ENCODE results near the gene RGS19. TPM values are rescaled to one million over a fixed set of nuclear protein-coding genes. Genes with fewer than 3 reads are reported as not detected.
A peak's percentile ranks its signal among the peaks of the same experiment; 100 is the strongest.

The RGS19 gene
- total and polyA plus RNA-seq, 3 donors from 2014 or later = 4.4 to 10.4 (median 7.3) TPM

- Histone ChIP-seq H3K4me3 (no peak overlapping the region), H3K27me3 (no peaks in the 10 kb centered on the region)
Measured at GRCh38 chr20:64044484-64045247, 34.7 kb downstream of the RGS19 start.

DNA sequence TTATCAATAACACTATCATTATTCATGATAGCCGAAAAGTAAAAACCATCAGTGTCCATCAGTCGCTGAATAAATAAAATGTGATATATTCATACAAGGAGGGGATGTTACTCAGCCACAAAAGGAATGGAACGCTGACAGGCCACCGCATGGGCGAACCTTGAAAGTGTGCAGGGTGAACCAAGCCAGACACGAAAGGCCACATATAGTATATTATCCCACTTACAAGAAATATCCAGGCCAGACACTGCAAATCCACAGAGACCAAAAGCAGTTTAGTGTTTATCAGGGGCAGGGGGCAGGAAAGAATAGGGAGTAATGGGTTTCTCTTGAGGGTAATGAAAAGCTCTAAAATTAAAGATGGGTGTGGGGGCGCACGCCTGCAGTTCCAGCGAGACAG lies 35.5 kb downstream of the RGS19 start:
- TF ChIP-seq POLR2A (IDR thresholded peaks at IDR 0.05) = no peak
- TF ChIP-seq, protein P1, sequence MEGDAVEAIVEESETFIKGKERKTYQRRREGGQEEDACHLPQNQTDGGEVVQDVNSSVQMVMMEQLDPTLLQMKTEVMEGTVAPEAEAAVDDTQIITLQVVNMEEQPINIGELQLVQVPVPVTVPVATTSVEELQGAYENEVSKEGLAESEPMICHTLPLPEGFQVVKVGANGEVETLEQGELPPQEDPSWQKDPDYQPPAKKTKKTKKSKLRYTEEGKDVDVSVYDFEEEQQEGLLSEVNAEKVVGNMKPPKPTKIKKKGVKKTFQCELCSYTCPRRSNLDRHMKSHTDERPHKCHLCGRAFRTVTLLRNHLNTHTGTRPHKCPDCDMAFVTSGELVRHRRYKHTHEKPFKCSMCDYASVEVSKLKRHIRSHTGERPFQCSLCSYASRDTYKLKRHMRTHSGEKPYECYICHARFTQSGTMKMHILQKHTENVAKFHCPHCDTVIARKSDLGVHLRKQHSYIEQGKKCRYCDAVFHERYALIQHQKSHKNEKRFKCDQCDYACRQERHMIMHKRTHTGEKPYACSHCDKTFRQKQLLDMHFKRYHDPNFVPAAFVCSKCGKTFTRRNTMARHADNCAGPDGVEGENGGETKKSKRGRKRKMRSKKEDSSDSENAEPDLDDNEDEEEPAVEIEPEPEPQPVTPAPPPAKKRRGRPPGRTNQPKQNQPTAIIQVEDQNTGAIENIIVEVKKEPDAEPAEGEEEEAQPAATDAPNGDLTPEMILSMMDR (IDR thresholded peaks at IDR 0.05) = no peak
- intact Hi-C loops (cut with DNase I; ENCODE audit: low total_unique reads) = no loop called here
- no peak for DNase-seq
- H3K27me3 ChIP-seq = no peaks in the 10 kb centered on the region
- H3K4me3 ChIP-seq = no peak overlapping the region
- 86 to 91% methylated on average over 9 of the region's 9 CpGs for WGBS, 2 donors
- no peaks in the 10 kb centered on the region for H3K9me3 ChIP-seq
- peaks cover 19% of the 10 kb centered on the region for H3K4me1 ChIP-seq
- no peak overlapping the region for H3K27ac ChIP-seq
- no peaks in the 10 kb centered on the region for H3K36me3 ChIP-seq (ENCODE audit: low read depth, missing control alignments)

More at GRCh38 chr20:64044484-64045247, 34.7 kb downstream of the RGS19 start:
- Histone ChIP-seq H3K9me3 (no peaks in the 10 kb centered on the region), H3K4me1 (peaks cover 14% of the 10 kb centered on the region), H3K27ac (no peak overlapping the region), H3K36me3 (ENCODE audit: low read depth, missing control alignments) (no peaks in the 10 kb centered on the region)
- intact Hi-C loops (cut with DNase I; ENCODE audit: low total_unique reads) = no loop called here
- no peak for TF ChIP-seq POLR2A (IDR thresholded peaks at IDR 0.05)
- TF ChIP-seq, protein P1 (IDR thresholded peaks at IDR 0.05) = no peak
- 73 to 87% methylated on average over 8 to 14 of the region's 14 CpGs for WGBS, 2 donors
- no peak for DNase-seq

DNA sequence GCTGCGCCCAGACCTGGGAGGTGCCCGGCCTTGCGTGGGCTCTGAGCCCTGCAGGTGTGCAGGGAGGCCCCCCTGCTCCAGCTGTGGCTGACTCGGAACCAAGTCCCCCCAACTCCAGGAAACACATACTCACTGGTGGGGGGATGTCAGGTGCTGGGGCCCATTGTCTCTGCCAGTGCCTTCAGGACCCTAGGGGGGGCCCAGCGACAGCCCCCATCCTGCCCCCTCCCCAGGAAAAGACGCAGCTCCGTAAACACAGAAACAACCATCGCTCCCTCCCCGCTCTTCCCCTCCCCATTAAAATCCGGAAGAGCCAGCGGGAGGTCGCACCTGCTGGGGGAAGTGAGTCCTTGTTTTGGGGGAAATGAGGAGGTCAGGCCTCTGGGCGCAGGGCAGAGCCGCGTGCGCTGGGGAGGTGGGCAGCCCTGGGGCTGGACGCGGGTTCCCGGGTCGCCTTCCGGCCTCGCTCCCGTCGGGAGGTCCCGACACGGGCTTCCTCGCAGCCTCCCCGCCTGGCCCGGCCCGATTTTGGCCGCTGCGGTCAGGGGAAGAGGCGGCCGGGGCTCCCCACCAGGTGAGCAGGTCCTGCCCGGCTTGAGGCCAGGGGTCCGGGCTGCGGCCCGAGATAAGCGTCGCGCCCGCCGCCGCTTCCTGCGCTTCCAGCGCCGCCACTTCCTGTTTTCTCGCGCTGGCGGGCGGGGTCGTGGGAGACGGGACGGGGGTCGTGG lies 37.1 kb downstream of the RGS19 start:
- WGBS, 2 donors = 4% methylated on average over 25 of the region's 55 CpGs; no CpG with 5 or more reads in 1 of the 2 donors
- H3K4me3 ChIP-seq = peak overlapping the region; percentile 36 to 56
- H3K9me3 ChIP-seq = no peaks in the 10 kb centered on the region
- H3K27me3 ChIP-seq = no peaks in the 10 kb centered on the region
- TF ChIP-seq, protein P1 (IDR thresholded peaks at IDR 0.05) = no peak
- TF ChIP-seq POLR2A (IDR thresholded peaks at IDR 0.05) = no peak
- H3K27ac ChIP-seq = peak overlapping the region; percentile 23 to 50
- no peaks in the 10 kb centered on the region for H3K36me3 ChIP-seq (ENCODE audit: low read depth, missing control alignments)
- DNase-seq = no peak
- intact Hi-C loops (cut with DNase I; ENCODE audit: low total_unique reads) = no loop called here
- H3K4me1 ChIP-seq = peaks cover 19% of the 10 kb centered on the region

DNA sequence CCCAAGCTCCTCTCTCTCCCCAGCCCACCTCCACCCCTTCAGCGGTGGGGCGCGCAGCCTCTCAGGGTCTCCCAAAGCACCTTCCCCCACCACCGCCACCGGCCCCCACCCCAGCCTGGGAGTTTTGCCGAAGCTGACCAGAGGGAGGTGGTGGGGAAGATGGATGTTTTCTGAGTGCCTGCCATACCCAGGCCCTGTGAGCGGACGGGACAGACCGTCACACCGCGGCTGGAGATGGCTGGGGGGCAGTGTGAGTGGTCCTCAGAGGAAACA lies 37.6 kb downstream of the RGS19 start:
- Histone ChIP-seq H3K27me3 (no peaks in the 10 kb centered on the region), H3K36me3 (ENCODE audit: low read depth, missing control alignments) (no peaks in the 10 kb centered on the region), H3K4me3 (peak overlapping the region in 1 of 2 donors; percentile 56), H3K4me1 (peaks cover 19% of the 10 kb centered on the region), H3K27ac (no peak overlapping the region), H3K9me3 (no peaks in the 10 kb centered on the region)
- intact Hi-C loops (cut with DNase I; ENCODE audit: low total_unique reads) = no loop called here
- 16 to 34% methylated on average over 5 to 11 of the region's 11 CpGs for WGBS, 2 donors
- DNase-seq = no peak
- TF ChIP-seq POLR2A (IDR thresholded peaks at IDR 0.05) = no peak
- TF ChIP-seq, protein P1 (IDR thresholded peaks at IDR 0.05) = no peak
